HG03103 (cell line): ENCODE results near the gene PKN2.
"Not testable (repeated sequence)": the region's sequence is repeated elsewhere in the genome, so short reads cannot be mapped to it uniquely, and the experiment has no call there.

Experiments
- ATAC-seq: cut with Tn5 transposase; IDR thresholded peaks from one replicate; pipeline ENCODE4 v1.9.1; 2021; ENCODE audit warnings: low read depth; ENCODE audit not compliant: unreplicated experiment

PKN2 gene

GRCh38 chr1:88873737-88874349 lies 189.8 kb downstream of the PKN2 start:
- ATAC-seq = no peak

- ATAC-seq = no peak
These were observed 191.5 kb downstream of the PKN2 start for GRCh38 chr1:88875595-88875994.

GRCh38 chr1:88876573-88877365 lies 192.7 kb downstream of the PKN2 start:
- ATAC-seq = no peak

GRCh38 chr1:88877382-88877825 lies 193.3 kb downstream of the PKN2 start:
- no peak for ATAC-seq

GRCh38 chr1:88877911-88878310 lies 193.8 kb downstream of the PKN2 start:
- ATAC-seq = no peak

GRCh38 chr1:88878731-88879130 lies 194.7 kb downstream of the PKN2 start:
- no peak for ATAC-seq

- not testable (repeated sequence) for ATAC-seq
These were observed 196.6 kb downstream of the PKN2 start for GRCh38 chr1:88880717-88881116.

- no peak for ATAC-seq
These were observed 199.1 kb downstream of the PKN2 start for GRCh38 chr1:88883156-88883555.
